Stimulated activated CD4-positive, alpha-beta T cell treated with anti-CD3 and anti-CD28 coated beads, Interleukin-1b, Interleukin-23, amount 100 ng/mL, for 48 hours (primary cell): Measurements from ENCODE around the gene DENND1A.

Source experiments
- DNase-seq: peaks from one replicate; pipeline ENCODE4 v3.0.0-alpha.2; 2020

Gene DENND1A

DNA sequence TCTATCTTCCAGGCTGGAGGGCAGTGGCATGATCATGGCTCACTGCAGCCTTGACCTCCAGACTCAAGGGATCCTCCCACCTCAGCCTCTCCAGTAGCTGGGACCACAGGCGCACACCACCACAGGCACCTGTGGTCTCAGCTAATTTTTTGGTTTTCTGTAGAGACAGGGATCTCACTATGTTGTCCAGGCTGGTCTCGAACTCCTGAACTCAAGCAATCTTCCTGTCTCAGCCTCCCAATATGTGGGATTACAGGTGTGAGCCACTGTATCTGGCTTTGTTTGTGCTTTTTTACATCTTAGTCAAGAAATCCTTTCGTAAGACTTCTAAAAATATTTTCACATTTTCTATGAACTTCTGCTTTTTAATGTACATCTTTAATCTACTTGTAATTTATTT is 116.9 kb downstream of the DENND1A start:
- no peak for DNase-seq

DNA sequence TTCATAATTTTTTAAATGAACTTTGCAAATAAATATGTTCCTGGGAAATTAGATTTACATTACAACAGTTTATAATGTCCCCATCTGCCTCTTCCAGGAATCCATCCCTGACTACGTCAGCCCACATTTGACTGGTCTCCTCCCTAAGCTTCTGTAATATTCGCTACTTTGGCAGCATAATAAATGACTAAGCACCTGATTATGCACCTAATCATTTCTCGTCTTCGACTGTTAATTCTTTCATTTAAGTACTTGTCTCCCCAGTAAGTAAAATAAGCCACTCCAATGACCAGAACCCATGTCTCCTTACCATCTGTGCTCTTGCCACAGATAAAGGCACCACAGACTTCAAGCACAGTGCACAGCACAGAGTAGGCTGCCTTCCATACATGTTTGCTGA is 122.7 kb downstream of the DENND1A start:
- no peak for DNase-seq

DNA sequence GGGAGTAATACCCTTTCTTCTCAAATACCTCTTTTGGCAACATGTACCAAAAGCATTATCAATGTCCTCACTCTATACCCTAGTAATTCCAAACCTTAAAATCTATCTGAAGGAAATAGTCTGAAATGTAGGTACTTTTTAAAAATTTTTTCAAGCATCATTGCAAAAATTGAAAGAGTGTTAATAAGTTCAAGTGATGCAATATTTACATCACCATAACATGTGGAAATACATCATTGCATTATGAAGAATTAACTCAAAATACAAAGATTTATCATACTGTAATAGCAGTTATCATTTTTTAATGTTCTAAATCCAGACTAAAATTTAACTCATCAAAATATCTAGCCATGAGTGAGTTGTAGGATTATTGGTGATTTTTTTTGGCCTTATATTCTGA is 123.1 kb downstream of the DENND1A start:
- no peak for DNase-seq

DNA sequence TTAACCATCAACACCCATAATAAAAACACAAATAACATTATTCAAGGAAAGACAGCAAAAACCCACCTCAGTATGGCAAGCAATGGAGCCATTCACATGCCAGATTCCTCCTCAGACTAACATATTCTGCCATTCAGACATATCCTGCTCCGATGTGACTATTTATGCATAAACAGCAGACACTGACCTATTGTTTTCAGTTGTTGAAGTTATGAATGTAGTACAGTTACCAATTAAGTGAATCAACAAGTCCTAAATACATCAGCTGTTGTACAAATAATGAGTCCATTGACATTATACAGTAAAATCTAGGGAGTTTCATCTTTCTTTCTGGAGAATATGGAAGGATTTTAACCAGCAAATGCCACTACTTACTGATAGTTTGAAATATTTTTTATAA is 131.7 kb downstream of the DENND1A start:
- DNase-seq, result no peak

DNA sequence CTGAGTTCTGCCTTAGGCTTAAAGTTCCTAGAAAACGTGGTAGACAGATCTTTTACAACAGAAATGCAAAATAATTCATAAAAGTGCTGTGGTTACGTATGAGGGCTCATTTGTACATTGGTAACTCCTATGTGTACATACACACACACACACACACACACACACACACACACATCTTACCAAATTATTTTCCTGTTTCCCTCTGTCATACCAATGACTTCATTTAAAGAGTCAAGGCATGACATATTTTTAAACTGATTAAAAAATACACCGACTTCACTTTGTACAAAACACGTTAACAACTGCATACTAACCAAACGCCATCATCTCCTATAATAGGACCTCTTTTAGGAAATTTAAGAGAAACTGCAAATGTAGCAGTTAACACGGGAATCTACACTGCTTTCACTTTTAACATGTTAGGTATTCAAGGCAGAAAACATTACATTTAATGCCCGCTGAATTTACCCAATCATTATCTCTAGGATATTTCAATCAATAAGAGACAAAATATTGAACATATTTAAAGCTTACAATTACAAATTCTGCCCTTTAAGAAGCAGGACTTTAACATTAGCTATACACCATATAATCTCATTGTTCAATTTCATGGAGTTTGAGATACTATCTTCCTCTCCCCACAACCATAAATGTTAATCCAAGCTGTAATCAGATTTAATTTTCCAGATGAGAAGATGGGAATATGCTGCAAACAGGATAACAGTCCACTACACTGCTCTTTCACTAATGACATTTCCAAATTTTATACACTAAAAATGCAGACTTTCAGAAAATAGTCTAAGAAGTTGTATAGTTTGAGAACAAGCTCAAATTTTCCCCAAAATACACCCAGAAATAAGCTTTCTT is 133.1 kb downstream of the DENND1A start:
- DNase-seq, result no peak

DNA sequence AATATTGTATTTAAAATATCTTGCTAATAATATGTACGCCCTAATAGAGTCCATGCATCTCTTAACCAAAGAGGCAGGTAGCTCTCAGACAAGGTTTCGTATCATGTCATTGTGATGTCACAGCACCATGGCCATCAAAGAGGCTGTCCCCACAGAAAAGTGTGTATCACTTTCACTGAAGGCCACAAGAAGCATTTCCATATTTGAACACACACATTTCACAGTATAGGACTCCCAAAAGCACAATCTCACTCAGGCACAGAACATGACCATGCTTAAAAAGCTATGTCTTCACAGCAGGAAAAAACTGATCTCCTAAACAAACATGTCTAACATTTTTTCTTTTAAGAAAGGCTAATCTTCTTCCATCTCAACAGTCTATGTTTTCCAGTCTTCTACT is 133.8 kb downstream of the DENND1A start:
- no peak for DNase-seq

DNA sequence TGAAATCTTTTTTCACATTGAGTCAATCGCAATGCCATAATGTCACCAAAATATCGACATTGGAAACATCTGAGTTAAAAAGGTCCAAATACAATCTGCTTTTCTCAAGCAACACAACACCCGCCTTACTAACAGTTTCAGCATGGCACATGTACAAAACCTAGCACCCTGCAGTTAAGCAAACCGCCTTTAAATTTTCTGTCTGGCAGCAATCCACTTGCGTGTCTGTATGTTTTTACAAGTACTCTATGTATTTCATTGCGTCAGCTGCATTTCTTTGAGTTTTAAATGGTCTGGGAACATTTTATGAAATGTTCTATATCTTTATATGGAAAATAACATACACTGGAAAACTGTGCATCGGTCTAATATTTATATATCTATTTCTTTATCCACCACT is 134.6 kb downstream of the DENND1A start:
- DNase-seq, result no peak

DNA sequence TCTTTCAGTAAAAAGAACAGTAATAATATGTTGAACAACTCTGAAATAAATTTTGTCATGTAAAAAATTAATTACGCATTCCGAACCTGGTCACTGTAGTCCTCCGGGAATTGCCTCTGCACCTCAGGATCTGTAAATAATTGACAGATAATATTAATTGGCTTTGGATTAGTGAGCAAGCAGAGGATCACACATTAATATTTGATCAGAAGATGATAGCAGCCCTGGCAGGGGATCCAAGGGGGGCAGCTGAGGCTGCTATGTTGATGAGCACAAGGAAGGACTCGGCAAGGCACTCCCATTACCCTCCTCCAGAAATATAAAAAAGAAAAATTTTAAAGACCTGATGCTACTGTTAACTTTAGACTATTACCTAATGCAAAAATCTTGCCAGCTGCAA is 137.4 kb downstream of the DENND1A start:
- DNase-seq, result no peak

DNA sequence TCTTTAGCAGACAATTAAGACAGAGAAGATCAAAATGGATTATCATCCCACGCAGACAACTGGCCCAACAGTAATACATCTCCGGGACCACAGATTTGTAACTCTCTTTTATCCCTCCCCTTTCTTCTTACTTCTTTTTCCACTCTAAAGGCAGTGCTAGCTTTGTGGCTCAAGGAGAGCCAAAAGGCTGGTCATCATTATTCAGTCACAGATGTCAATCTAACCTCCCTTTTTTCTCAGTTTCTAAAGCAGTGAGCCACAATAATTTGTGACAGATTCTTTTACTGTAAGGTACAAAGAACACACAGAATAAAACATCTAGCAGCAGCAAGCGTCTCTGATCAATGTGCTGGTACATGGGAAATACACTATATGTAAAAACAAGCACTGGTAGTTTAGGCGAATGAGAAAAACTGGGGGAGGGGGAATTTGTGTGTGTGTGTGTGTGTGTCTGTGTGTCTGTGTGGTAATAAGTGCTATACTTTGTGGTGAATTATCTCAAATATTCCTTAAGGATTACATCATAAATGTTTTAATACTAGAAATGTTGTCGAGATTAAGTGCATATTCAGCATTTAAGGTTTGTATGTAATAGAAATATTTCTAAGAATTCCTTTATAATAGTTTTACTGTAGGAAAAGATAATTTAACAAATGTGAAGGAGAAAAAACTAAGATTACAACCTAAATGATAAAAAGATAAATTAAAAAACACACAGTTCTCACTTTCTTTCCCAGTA is 140.2 kb downstream of the DENND1A start:
- DNase-seq, result no peak

DNA sequence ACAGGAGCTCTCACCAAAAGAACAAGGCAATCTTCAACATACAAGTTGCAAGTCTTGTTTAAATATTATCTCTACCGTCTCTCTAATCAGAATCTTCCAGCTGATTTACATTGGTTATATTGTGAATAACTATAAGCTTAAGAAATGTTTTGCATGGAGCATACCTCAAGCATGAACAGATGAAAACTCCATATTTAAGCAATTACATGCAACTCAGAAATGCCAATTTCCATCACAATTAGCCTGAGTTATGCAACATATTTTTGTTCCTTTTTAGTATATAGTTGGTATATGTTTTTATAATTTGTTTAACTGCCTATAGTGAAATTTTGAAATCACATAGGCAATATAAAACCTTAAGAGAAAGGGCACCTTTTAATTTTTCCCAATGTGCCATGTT is 142.5 kb downstream of the DENND1A start:
- no peak for DNase-seq

DNA sequence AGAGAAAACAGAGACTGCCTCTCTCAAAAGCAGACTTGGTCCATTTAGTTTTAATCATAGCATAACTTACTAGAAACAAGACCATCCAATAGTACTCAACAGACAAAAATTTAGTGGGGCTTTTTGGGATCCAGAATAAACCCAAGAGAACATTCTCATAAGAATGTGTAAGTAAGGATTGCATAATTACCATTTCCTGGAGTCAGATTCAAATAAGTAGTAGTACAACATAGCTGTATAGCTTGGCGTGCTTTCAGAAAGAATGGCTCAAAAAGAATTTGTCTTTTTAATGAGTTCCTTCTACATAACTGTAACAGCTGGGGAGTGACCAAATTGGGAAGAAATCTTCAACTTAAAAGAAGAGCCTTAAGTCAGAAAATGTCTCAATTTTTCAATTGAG is 145.4 kb downstream of the DENND1A start:
- DNase-seq, result no peak

DNA sequence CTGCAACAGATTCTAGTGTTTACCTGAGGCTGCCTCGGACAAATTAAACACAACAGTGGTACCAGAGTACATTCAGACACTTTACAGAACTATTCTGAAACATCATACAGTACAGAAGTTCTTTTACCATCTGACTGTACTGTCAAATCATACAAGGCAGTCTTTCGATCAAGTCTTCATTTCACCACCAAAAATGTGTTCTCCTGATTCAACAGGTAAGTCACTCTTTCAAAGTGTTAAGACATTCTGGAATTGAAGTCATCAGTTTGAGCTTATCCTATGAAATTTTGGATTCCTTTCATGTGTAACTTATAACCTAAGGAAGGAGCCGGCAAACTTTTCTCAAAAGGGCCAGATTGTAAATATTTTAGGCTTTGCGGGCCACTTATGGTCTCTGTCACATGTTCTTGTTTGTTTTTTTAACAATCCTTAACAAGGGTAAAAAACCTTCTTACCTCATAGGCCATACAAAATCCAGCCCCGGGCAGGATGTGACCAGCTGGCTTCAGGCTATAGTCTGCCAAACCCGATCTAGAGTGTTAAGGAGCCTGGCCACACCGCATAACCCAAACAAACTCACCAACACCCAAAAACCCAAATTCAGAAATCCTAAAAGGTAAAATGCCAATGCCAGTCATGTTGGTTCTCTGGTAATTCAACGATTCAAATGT is 151.6 kb downstream of the DENND1A start:
- no peak for DNase-seq

DNA sequence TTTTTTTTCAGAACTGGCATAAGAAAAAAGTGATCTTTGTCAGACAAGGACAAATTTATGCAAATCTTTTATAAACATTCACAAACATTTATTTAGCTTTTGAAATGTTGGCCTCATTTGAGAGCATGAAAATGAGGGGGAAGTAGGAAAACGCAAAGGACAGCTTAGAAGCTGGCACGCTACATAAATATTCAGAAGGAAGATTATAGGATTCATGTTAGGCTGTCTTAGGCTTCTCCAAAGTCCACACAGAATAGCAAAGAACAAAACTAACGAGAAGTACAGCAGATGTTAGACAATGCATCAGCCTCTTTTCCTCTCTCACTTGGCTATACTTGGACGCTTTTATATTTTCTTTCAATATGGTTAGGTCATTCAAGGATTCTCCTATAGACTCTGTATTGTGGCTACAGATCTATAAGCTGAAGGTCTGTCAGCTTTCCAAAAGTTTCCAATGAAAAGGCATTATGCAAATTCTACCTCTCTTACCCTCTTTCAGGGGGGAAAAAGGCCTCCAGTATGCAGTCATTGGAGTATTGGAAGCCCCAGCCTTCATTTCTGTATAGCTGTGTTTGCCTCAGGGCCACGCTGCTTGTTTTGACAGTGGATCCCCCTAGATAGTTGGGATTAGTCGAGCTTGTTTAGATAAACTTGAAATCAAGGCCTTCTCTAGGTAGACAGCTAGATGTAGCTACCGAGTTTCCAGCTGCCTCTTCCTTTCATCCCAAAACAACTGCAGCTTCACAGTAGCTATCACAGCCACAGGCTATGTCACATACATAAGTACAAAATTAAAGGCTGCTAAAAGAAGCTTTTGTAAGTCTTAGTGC is 153.0 kb downstream of the DENND1A start:
- no peak for DNase-seq

DNA sequence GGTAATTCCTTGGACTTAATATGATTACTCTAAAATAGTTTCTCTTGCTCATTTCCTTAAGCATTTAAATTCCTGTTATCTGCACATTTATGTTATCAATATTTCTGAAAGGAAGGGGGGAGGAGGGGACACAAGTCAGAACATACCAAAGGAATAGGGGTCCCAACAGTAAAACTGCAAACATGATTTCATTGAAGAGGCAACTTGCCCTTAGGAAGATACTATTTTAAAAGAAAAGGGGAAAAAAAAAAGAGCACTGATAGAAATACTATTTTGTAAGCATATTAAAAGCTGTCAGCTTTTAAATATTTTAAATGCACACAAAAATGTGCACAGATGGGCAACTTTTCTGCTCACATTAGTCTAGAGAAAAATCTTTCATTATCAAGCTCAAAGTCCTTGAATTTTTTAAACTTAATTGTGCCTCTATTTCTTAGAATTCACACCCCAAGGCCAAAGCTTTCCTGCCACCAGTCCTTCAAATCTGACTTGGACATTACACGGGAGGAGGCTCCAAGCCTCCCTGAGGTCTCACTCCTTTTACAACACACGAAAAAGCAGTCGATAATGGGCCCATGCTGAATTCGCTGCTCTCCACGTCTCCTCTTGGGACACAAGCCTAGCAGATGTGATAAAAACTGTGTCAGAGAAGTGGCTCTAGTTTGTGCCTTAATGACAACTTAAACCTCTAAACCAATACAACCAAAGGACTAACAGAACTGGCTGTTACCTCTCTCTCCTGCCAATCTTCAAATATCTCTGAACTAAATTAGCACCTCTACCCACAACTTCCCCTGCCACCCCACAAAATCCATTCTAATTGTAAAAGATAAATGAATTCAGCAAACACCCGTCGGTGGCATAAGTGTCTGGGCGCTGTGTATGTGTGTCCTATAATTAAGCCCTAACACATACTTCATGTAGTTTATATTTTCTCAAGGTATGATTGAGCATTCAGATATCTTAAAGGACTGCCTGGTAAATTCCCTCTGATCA is 154.3 kb downstream of the DENND1A start:
- no peak for DNase-seq

DNA sequence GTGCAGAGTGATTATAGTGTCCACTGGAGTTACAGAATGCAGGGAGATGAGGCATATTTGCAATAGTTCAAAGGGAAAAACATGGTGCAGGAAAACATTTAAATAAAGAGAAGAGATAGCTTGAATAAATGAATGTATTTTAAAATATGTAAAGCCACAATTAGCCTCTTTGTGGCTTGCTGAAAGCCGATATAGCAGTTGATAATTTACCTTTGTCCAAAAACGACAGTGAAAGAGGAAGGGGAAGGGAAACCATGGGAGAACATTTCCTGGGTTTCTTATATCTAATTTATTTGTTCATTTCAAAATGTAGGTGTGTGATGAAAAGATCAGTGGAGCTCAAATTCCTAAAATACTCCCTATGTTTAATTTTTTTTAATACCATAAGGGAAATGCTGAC is 156.1 kb downstream of the DENND1A start:
- no peak for DNase-seq

DNA sequence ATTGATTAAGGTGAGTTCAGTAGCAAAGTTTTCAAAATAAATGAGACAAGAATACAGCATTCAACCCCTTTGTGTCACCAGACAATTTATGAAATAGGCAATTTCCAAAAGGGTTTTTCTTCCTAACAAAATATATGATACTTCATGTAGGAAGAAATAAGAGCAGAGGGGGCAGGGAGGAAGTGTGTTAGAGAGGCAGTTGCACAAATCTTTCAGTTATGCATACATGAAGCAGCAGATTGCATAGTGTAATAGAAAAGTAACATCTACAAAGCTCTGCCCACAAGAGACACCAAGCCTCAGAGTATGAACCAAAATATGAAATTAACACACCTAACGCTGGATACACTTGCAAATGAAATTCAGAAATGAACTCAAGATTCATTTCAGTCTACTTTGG is 157.0 kb downstream of the DENND1A start:
- DNase-seq, result no peak

DNA sequence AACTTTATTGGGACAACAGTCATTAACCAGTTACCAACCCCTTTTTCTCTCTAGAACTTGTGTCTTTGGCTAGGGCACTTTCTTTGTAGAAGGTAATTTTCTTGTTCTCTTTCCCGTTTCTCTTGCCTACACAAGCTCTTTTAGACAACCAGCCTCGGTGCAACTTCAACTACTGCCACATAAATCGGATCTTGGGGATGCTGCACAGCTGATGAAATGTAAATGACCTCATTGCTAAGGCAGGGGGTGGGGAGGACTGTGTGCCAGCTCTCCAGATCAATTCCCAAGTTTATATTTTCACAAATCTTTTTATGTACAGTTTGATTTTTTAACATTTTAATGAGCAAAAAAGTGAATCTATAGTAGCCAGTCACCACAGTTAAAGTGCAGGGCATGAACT is 157.6 kb downstream of the DENND1A start:
- no peak for DNase-seq

DNA sequence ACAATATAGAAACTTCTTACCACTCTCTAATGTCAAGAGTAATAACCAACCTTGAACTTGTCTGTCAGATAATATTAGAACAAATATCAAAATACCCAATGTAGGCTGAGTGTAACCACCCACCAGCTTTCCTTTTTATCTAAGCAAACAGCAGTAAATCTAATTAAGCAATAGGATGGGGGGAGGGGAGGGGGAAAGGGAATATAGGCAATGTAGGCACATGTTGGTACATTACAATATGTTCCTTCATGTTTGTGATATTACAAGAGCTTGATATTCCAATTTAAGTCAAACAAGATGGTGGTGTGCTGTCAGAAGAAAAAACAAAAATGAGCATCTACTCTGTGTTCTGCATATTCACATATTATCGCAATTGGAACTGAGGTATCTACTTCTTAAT is 158.2 kb downstream of the DENND1A start:
- DNase-seq, result no peak

DNA sequence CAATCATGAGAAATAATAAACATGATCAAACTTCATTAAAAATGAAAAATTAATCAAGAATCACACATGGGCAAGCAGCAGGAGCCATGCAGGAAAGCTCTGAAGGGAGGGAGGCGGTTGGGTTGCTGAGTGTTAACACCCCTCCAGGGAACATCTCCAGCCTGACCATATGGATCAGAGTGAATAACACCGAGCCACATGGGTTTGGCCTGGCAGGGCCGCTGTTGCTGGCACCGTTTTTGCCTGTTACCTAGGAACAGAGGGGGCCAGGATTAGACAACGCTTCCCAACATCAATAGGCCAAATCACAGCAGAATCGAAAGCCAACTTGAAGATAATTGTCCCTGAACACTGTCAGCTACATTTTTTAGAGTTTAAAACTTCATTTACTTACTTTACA is 160.2 kb downstream of the DENND1A start:
- DNase-seq, result no peak

DNA sequence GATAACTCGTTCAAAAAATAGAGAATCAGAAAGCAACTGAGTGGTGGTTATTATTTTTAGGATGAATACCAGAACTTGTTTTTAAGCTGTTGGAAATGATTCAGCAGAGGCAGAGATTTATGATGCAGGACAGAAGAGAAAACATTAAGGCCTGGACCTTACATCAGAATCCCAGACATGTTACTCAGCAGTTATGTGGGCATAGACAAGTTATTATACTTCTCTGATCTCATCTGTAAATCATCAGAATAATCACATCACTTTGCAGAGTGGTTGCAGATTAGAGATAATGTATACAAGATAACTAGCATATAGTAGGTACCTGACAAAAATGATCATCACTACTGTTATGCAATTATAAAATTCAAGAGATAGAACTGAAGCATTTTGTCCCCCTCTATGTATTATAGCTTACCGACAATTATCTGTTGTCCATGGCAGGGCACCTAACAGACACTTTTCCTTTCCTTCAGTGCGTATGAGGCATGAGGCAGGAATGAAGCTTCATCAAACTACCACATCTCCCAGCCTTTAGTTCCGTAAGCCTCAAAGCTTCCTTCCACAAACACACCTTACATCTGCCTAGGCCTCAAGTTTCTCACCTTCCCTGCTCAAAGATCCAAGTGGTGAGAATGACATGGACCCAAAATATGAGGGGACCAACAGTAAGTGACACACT is 165.9 kb downstream of the DENND1A start:
- DNase-seq, result no peak
